Renal cortex interstitium (tissue), 11 donors: ENCODE measurements around the gene SLC1A4. TPM values are rescaled to one million over a fixed set of nuclear protein-coding genes. Genes with fewer than 3 reads are reported as not detected.
"Not testable (repeated sequence)": the region's sequence is repeated elsewhere in the genome, so short reads cannot be mapped to it uniquely, and the experiment has no call there.

Experiments
- DNase-seq, 11 donors: peaks; one replicate each; pipeline ENCODE4 v3.0.0-alpha.2; 2013; ENCODE audit warnings: low read depth in 9 of 11, low spot score in 4 of 11; ENCODE audit errors: extremely low read depth in 1 of 11
- polyA plus RNA-seq, 3 donors: library from polyadenylated mRNA; unstranded; fragments of 120-200 nt; gene quantifications; one replicate each; pipeline ENCODE4 v1.2.1, GENCODE V29; 2013; ENCODE audit not compliant: insufficient read length in 3 of 3

Gene SLC1A4
- polyA plus RNA-seq, 3 donors: 7.3 to 10.3 (median 8.1) TPM

DNA sequence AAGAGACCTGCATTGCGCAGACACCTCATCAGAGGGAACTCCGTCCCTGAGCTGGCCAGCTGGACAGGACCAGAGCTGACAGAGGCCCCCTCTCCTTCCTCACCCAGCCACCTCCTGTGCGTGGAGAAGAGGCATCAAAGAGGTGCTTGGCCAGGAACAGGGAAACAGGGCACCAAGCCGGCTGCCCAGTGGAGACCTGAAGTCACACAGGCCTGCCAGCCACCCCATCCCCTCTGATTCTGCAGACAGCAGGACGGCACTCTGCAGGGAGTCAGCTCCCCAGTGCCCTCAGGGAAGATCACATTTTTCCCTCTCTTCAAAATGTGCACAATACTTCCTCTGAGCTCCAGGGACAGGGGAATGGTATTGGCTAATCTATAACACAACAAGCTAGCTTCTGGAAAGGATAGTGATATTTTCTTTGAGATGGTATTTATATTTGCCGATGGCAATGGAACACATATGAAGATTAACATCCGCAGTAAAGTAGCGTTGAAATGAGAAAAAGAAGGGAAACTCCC, 30.5 kb downstream of the SLC1A4 start:
- DNase-seq: no peak

DNA sequence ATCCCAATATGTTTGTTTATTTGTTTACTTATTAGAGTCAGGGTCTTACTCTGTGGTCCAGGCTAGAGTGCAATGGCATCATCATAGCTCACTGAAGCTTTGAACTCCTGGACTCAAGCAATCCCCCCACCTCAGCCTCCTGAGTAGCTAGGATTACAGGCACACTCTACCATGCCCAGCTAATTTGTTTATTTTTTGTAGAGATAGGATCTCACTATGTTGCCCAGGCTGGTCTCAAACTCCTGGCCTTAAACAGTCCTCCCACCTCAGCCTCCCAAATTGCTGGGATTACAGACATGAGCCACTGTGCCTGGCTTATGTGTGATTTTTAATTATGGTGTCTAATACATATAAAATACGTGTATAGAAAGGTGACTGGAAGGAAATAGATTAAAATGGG, 31.1 kb downstream of the SLC1A4 start:
- not testable (repeated sequence) for DNase-seq

- DNase-seq: no peak
Measured at GRCh38 chr2:65020943-65021528, 31.8 kb downstream of the SLC1A4 start.

GRCh38 chr2:65021709-65022108, 32.5 kb downstream of the SLC1A4 start:
- DNase-seq: no peak

DNA sequence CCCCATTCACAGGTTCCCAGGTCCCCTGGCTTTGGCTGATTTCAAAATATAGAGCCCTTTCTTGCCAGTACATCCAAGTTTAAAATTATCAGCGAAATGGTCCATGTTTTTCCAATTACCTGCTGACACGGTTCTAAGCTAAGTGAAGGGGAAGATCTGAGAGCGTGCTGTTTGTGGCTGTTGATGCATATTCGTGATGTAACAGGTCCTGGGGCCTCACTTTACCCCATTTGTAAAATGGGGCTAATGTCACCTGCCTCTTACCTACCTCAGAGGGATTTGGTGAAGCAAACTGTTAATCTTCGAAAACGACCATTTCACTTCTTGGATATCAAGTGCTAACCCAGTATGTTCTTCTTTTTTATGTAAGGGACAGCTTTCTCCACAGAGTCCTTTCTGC, 33.0 kb downstream of the SLC1A4 start:
- DNase-seq: no peak

DNA sequence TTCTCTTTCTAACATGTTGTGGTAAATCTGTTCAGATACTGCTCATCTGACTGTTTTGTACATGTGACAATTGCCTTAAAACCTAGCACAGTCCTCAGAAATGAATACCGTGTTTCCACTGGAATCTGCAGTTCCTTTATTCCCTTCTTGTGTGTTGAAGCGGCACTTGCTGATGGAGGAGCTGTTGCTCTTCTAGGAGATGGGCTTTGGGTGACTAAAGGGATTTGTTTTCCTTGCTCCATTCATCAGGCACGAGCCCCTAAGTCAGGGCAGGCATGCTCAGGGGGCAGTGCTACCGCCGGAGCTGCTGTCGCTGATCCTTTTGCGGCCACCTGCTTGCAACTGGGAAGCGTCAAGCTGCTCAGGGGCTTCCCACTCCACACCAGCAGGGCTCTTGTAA, 34.5 kb downstream of the SLC1A4 start:
- no peak for DNase-seq

GRCh38 chr2:65024149-65024829, 35.1 kb downstream of the SLC1A4 start:
- no peak for DNase-seq

- DNase-seq: no peak
Measured at GRCh38 chr2:65025453-65026123, 36.4 kb downstream of the SLC1A4 start.

GRCh38 chr2:65026154-65026553, 37.0 kb downstream of the SLC1A4 start:
- DNase-seq: no peak

GRCh38 chr2:65026704-65027464, 37.7 kb downstream of the SLC1A4 start:
- no peak for DNase-seq

GRCh38 chr2:65027616-65028244, 38.5 kb downstream of the SLC1A4 start:
- no peak for DNase-seq

- no peak for DNase-seq
Measured at GRCh38 chr2:65030476-65031332, 41.5 kb downstream of the SLC1A4 start.

GRCh38 chr2:65031341-65032018, 42.3 kb downstream of the SLC1A4 start:
- DNase-seq: no peak

- DNase-seq: no peak
Measured at GRCh38 chr2:65032019-65032975, 43.1 kb downstream of the SLC1A4 start.

DNA sequence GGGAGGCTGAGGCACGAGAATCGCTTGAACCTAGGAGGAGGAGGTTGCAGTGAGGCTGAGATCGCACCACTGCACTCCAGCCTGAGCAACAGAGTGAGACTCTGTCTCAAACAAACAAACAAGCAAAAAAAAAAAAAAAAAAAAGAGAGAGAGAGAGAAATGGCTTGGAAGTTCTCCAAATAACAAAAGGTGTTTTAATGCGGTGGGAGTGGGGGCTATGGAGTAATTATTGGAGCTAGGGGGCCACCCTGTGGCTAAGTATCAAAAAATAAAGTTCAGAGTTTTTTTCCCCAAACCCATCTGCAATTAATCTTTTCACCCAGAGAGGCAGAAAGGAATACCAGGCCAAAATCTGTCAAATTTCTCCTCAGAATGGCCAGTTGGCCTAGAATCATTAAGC, 44.0 kb downstream of the SLC1A4 start:
- no peak for DNase-seq

DNA sequence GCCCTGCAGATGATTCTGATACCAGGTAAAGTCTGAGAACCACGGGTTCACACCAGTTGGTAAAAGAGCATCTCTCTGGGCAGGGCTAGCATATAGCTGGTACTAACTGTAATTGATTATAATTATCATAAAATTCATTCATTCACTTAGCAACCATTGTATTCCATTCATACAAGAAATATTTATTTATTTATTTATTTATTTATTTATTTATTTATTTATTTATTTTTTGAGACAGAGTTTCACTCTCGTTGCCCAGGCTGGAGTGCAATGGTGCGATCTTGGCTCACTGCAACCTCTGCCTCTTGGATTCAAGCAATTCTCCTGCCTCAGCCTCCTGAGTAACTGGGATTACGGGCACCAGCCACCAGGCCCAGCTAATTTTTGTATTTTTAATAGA, 44.5 kb downstream of the SLC1A4 start:
- DNase-seq: not testable (repeated sequence)
